ENCODE results near the gene RRAGA.
"Not testable (repeated sequence)": the region's sequence is repeated elsewhere in the genome, so short reads cannot be mapped to it uniquely, and the experiment has no call there.

The RRAGA gene, protein sequence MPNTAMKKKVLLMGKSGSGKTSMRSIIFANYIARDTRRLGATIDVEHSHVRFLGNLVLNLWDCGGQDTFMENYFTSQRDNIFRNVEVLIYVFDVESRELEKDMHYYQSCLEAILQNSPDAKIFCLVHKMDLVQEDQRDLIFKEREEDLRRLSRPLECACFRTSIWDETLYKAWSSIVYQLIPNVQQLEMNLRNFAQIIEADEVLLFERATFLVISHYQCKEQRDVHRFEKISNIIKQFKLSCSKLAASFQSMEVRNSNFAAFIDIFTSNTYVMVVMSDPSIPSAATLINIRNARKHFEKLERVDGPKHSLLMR

DNA sequence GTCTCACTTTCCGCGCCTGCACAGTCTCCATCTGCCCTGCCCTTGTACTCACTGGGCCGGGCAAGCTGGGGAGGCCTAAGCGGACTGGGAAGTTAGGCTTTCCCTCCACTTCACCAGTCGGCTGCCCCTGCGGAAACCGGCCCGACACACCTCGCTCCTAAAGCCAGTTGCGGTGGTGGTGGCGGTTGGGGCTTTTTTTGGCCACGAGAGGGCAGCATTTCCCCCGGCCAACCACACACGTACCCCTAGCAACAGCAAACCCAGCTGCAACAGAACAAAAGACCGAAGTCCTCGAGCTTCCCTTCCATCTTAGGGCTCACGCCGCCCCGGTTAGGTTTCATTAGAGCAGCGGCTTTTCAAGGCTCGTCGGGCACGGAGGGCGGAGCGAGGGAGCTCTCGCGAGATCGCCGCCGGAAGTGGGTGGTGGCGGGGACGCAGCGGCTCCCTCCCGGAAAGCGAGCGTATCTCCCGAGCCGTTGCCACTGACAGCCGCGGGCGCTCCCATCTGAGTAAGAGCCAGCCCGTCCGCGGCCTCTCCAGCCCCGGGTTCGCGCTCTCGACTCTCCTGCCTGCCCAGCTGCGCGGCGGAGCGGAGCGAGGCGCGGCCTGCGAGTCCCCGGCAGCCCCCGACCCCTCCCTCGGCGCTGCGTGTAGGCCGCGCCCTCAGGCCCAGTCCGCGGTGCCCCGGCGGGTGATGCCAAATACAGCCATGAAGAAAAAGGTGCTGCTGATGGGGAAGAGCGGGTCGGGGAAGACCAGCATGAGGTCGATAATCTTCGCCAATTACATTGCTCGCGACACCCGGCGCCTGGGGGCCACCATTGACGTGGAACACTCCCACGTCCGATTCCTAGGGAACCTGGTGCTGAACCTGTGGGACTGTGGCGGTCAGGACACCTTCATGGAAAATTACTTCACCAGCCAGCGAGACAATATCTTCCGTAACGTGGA lies at the start of gene RRAGA:
Gene RRAGA (plus strand): TSS at position 462 of the 951 bp plus-strand sequence. CDS start 233 bp downstream, at position 695.
- peak; percentile 94 for DNase-seq

DNA sequence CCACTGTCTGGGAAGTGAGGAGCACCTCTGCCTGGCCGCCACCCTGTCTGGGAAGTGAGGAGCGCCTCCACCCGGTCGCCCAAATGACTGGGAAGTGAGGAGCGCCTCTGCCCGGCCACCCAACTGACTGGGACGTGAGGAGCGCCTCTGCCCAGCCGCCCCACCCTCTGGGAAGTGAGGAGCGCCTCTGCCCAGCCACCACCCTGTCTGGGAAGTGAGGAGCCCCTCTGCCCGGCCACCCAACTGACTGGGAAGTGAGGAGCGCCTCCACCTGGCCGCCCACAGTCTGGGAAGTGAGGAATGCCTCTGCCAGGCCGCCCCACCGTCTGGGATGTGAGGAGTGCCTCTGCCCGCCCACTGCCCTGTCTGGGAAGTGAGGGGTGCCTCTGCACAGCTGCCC lies 49.1 kb upstream of the RRAGA start:
- DNase-seq = no peak

DNA sequence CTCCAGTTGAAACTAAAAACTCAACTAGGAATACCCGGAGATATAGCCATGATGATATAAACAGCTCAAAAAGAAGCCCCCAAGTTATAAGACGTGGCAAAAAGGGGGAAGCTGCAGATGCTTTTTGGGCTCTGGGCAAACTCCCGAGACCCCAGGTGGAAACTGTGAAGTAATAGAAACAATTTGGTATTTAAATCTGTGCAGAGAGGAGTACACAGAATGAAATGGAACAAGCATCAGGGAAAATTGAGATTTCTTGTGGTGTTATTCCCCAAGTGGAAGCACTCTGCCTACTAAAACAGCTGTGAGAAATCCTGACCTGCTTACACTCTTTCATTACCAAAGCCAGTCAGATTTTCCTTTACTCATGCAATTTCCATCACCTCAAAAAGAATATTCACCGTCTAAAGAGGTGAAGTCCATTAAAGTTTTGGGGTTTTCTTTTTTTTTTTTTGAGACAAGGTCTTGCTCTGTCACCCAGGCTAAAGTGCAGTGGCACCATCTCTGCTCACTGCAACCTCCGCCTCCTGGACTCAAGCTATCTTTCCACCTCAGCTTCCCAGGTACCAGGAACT lies 39.7 kb upstream of the RRAGA start:
- DNase-seq = no peak

DNA sequence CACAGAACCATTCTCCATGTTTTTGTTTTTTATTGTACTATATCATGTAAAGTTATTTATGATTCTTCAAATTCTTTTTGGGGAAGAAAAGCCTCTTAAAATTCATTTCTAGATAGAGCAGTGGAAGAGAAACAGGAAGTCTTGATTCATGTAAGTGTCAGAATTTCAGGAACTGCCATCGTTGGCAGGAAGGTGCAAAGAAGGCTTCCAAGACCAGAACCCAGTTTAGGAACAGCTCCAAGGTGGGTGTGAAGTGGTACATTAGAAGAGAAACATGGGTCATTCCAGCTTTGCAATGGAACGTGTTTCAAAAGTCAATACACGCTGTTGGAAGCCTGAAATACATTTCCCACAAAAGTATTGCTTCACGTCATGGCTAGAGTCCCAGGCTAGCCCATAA lies 31.0 kb upstream of the RRAGA start:
- DNase-seq = no peak

DNA sequence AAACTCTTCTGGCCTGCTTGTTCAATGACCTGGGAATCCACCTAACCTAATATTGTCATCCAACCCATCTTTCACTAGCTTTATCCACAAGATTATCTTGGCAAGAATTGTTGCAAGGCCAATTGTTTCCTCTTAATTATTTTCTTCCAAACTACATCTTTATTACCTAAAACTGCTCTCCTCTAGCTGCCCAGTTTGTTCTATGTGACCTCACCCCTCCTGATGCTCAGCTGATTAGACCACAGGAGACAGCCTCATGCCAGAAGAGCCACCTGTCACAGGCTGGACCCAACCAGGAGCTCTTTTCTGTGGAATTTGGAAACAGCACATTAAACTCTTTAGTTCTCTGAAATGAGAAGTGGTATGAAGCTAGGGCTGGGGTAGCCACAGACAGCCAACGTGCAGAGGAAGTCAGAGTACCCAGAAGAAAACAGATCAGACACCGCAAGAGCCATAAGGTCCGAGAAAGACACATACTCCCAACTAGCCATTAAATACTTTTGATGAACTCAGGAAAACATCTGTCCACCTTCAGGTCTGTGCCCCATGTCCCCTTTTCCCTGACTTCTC lies 28.3 kb upstream of the RRAGA start:
- no peak for DNase-seq

DNA sequence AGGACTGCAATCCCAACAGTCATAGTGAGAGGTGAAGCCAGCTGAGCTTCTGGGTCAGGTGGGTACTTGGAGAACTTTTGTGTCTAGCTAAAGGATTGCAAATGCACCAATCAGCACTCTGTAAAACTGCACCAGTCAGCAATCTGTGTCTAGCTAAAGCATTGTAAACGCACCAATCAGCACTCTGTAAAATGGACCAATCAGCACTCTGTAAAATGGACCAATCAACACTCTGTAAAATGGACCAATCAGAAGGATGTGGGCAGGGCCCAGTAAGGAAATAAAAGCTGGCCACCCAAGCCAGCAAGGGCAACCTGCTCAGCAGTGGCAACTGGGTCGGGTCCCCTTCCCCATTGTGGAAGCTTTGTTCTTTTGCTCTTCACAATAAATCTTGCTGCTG lies 27.6 kb upstream of the RRAGA start:
- not testable (repeated sequence) for DNase-seq

DNA sequence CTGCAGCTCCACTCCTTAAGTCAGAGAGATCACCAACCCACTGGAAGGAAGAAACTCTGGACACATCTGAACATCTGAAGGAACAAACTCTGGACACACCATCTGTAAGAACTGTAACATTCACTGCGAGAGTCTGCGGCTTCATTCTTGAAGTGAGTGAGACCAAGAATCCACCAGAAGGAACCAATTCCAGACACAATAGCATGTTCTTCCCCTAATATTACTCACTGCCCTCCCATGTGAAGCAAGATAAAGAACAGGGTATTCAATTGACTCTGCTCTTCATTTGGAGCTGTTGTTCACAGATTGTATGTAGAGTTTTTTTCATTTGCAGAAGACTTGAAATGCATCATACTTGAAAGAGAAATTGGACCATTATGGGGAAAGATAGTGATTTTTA lies 27.0 kb upstream of the RRAGA start:
- no peak for DNase-seq

DNA sequence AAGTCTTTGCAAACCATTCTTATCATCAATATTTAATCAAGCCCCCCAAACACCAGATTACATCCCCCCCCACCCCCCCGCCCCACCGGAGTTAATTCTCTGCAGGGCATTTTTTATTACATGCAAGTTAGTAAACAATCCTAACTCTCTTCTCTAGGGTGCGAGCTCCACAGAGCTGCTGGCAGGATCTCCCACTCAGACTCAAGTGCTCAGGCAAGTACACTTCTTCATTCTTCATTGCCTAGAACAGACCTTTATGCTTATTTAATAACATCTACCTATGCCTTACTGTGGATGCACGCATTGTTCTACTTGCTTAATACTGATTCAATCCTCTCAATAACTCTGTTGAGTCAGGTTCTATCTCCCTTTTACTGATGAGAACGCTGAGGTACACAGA lies 26.1 kb upstream of the RRAGA start:
- no peak for DNase-seq

DNA sequence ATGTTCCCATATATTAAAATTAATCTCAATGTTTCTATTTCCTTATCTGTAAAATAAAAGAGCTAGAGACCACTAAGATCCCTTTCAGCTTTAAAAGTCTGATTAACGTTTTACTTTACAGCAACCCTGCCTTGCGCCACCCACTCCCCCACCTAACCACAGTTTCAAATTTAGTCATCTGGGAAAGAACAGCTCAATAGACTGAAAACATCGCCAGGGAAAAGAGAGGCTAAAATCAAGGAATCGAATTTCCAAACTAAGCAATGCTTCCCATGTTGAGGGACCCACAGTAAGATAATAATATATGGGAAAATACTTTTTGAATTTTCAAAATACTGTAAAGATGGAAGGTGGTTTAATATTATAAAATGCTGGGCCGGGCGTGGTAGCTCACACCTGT lies 22.9 kb upstream of the RRAGA start:
- DNase-seq = no peak

DNA sequence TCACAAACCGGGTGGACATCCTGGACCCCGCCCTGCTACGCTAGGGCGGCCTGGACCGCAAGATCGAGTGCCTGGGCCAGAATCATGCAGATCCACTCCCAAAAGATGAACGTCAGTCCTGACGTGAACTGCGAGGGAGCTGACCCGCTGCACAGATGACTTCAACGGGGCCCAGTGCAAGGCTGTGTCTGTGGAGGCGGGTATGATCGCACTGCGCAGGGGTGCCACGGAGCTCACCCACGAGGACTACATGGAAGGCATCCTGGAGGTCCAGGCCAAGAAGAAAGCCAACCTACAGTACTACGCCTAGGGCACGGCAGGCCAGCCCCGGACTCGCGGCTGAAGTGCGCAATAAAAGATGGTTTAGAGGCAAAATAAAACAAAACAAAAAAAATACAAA lies 21.4 kb upstream of the RRAGA start:
- DNase-seq = no peak

DNA sequence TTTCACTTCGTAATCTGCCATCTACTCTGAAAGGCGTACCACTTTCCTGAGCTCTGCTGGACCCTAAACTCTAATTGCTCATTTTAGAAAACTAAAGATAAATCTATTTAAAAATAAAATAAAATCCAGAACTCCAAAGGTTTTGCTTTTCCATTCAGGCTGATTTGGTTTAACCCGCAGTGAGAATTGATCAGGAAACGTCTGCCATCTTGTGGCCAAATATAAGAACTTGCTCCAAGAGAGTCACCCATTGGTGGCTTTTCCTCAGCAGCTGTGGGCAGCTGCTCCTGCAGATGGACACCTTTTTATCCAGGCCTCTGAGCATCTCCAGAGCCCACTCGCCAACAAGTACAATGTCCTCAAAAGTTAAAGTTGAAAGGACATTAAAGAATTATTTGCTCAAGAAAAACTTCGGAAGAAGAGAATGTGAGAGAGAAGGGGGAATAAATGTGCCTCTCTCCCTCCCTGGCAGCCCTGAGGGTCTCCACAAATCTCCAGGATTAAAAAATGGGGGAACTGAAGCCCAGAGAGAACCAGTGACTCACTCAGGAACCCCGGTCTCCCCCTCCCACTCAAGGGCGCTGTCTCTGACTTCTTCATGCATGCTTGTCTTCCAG lies 20.3 kb upstream of the RRAGA start:
- no peak for DNase-seq

DNA sequence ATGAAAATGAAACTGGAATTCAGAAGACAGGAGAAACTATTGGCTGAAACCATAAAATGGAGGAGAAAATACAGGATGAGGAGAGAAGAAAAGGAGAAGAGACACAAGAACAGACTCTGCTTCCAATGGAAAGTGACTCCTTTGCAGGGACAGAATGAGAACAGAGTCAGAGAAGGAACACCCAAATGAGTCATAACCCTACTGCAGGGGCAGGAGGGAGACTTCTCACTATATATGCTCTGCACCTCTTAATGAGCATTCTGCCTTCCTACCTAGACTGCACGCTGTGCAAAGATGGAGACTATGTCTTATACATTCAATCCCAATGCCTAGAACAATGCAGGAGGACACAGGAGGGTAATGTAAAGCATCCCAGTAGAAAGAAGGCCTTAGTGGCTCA lies 18.3 kb upstream of the RRAGA start:
- DNase-seq = no peak

DNA sequence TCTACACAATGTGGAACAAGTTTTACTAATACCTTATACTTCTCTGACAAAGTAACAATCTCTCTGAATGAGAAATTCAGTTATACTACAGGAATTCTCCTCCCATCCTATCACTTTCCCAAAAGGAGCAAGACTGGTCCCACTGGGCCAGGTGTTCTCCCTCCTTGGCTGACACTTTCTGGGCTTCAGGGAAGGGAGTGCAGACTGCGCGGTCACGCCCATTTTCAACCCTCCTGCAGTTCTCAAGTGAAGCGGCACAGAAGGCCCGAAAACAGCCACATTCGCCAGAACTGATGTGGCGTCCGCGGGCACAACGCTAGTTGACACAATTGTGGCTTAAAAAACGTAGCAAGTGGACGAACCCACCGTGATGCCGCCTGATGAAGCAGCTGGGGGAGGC lies 16.8 kb upstream of the RRAGA start:
- no peak for DNase-seq

DNA sequence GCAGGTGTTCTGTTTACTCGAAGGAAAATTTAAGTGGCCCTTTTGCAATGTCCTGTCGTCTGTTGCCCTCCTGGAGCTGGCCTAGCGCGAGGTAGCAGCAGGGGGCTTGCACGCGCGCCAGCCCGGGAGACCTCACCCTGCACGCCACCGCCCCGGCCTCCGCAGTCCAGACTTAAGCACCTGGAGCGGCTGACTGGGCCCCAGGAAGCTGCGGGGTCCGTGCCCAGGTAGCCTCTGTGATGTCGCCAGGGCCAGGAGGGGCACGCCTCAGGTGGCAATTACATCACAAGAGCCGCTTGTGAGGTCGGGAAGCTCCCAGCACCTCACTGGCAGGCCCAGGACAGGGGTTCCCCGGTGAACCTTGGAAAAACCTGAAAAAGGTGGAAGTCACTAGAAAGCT lies 16.2 kb upstream of the RRAGA start, which contains the start of gene SAXO1:
Gene SAXO1 (minus strand): TSS at position 195 of the 400 bp plus-strand sequence. CDS start 301 bp downstream, outside the sequence.
- no peak for DNase-seq

DNA sequence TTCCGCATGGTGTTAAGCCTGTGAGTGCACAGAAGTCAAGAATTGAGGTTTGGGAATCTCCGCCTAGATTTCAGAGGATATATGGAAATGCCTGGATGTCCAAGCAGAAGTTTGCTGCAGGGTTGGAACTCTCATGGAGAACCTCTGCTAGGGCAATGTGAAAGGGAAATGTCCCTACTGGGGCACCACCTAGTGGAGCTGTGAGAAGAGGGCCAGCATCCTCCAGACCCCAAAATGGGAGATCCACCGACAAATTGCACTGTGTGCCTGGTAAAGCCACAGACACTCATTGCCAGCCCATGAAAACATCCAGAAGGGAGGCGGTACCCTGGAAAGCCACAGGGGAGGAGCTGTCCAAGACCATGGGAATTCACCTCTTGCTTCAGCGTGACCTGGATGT lies 12.6 kb upstream of the RRAGA start:
- no peak for DNase-seq

DNA sequence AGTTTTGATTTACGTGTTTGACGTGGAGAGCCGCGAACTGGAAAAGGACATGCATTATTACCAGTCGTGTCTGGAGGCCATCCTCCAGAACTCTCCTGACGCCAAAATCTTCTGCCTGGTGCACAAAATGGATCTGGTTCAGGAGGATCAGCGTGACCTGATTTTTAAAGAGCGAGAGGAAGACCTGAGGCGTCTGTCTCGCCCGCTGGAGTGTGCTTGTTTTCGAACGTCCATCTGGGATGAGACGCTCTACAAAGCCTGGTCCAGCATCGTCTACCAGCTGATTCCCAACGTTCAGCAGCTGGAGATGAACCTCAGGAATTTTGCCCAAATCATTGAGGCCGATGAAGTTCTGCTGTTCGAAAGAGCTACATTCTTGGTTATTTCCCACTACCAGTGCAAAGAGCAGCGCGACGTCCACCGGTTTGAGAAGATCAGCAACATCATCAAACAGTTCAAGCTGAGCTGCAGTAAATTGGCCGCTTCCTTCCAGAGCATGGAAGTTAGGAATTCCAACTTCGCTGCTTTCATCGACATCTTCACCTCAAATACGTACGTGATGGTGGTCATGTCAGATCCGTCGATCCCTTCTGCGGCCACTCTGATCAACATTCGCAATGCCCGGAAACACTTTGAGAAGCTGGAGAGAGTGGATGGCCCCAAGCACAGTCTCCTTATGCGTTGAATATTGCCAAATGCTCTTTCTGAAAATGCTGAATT lies 850 bp downstream of the RRAGA start:
- no peak for DNase-seq

DNA sequence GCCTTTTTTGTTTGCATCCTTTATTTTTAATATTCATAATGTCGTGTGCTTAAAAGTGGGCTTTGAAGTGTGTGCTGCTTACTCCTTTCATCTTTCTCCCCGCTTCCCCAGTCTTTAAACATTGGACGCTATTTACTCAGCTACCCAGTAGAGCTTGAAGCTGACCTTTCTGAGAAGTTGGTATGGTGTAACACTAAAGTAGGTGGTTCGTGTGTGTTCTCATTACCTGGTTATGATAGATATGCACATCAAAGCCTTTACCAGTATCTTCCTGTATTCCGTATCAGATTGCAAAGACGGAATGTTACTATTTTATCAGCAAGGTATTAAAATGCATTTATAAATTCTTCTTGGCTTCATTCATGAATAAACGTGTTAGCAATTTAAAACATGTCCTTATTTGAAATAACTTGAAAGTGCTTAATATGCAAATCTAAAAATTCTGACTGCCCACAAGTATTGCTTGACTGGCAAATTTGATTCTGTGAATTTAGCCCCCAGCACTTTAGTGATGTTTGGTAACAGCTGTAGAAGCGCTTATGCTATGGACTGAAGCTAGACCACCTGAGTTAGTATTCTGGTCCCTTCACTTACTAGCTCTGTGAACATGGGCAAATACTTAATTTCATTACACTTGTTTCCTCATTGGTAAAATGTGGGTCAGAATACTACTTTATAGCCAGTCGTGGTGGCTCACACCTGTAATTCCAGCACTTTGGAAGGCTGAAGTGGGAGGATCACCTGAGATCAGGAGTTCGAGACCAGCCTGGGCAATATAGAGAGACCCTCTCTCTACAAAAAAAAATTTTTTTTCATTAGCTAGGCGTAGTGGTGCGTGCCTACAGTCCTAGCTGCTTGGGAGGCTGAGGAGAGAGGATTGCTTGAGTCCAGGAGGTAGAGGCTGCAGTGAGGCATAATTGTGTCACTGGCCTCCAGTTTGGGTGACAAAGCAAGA lies 1.7 kb downstream of the RRAGA start:
- no peak for DNase-seq

DNA sequence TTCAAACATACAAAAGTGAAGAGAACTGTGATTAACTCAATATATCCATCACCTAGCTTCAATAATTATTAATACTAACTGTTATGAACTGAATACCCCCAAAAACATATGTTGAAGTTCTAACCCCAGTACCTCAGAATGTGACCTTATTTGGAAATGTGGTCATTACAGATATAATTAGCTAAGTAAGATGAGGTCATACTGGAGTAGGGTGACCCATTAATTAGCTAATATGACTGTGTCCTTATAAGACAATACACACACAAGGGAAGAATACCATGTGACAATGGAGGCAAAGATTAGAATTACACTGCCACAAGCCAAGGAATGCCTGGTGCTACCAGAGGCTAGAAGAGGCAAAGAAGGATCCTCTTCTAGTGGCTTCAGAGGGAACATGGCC lies 7.8 kb downstream of the RRAGA start:
- no peak for DNase-seq

DNA sequence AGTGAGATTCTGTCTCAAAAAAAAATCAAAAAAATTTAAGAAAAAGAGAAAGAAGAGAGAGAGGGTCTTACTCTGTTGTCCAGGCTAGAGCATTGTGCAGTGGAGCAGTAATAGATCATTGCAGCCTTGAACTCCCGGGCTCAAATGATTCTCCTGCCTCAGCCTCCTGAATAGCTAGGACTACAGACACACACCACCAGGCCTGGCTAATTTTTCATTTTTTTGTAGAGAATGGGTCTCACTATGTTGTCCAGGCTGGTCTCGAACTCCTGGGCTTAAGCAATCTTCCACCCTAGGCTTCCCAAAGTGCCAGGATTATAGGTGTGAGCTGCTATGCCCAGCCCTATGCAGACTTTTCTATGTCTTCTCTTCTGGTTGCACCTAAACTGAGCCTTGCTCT lies 25.0 kb downstream of the RRAGA start:
- no peak for DNase-seq

DNA sequence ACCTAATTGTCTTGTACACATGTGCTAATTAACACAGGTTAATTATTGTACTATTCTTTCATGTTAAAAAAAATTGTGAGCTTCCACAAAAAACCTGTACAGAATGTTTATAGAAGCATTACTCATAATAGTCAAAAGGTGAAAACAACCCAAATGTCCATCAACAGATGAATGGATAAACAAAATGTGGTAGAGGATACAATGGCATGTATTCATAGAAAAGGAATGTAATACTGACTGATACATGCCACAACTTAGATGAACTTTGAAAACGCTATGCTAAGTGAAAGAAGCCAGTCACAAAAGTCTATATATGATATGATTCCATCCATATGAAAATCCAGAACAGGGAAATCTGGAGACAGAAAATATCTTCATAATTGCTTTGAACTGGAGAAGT lies 25.6 kb downstream of the RRAGA start:
- DNase-seq = no peak

DNA sequence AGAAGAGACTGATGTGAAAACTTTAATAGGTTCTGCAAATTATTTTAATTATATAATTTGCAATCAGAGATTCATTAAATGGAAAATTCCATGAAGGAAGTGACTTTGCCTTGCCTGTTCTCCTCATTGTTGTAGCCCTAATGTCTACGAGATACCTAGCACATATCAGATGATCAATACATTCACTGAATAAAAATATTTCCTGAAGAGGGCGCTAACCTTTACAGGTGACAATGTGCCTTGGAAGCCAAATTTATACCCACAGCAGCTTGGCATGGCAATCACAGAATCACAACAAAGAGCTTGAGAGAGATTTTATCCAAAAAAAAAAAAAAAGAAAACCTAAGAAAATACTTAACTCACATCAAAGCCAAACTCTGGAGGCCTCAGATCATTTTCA lies 36.1 kb downstream of the RRAGA start:
- no peak for DNase-seq
